NCI-H1048 (cell line): ENCODE results near the gene CDH4.

Experiments
- DNase-seq: peaks from one replicate; lab custom pipeline; 2025; lab: John Stamatoyannopoulos, UW

CDH4 gene

GRCh38 chr20:61883857-61884393 lies 631.9 kb downstream of the CDH4 start:
- DNase-seq, result no peak

GRCh38 chr20:61884571-61885389 lies 632.7 kb downstream of the CDH4 start:
- no peak for DNase-seq

GRCh38 chr20:61885759-61886715 lies 634.0 kb downstream of the CDH4 start:
- no peak for DNase-seq

GRCh38 chr20:61886721-61887595 lies 634.9 kb downstream of the CDH4 start:
- DNase-seq, result no peak

- DNase-seq, result no peak
Observed at GRCh38 chr20:61887596-61888093, 635.6 kb downstream of the CDH4 start.

GRCh38 chr20:61888101-61888865 lies 636.2 kb downstream of the CDH4 start:
- DNase-seq, result no peak

- no peak for DNase-seq
Observed at GRCh38 chr20:61889659-61890058, 637.6 kb downstream of the CDH4 start.

- DNase-seq, result no peak
Observed at GRCh38 chr20:61890210-61890609, 638.1 kb downstream of the CDH4 start.

- DNase-seq, result no peak
Observed at GRCh38 chr20:61891476-61891875, 639.4 kb downstream of the CDH4 start.

GRCh38 chr20:61891916-61892649 lies 640.0 kb downstream of the CDH4 start:
- DNase-seq, result no peak

- no peak for DNase-seq
Observed at GRCh38 chr20:61895016-61895415, 643.0 kb downstream of the CDH4 start.

GRCh38 chr20:61895686-61896057 lies 643.6 kb downstream of the CDH4 start:
- DNase-seq, result no peak

GRCh38 chr20:61896058-61896961 lies 644.2 kb downstream of the CDH4 start:
- DNase-seq, result no peak

- no peak for DNase-seq
Observed at GRCh38 chr20:61897401-61898295, 645.6 kb downstream of the CDH4 start.

GRCh38 chr20:61898405-61898804 lies 646.3 kb downstream of the CDH4 start:
- no peak for DNase-seq

- no peak for DNase-seq
Observed at GRCh38 chr20:61900011-61900944, 648.2 kb downstream of the CDH4 start.

- no peak for DNase-seq
Observed at GRCh38 chr20:61900945-61901293, 648.9 kb downstream of the CDH4 start.
